ENCODE data around the gene PCSK6.

GRCh38 chr15:101533371-101534140 is 44.0 kb upstream of the PCSK6 start:
- no peak for TF ChIP-seq EZH2 (optimal IDR thresholded peaks at IDR 0.05; ENCODE audit: low read depth, low read length)
- TF ChIP-seq, protein P1, sequence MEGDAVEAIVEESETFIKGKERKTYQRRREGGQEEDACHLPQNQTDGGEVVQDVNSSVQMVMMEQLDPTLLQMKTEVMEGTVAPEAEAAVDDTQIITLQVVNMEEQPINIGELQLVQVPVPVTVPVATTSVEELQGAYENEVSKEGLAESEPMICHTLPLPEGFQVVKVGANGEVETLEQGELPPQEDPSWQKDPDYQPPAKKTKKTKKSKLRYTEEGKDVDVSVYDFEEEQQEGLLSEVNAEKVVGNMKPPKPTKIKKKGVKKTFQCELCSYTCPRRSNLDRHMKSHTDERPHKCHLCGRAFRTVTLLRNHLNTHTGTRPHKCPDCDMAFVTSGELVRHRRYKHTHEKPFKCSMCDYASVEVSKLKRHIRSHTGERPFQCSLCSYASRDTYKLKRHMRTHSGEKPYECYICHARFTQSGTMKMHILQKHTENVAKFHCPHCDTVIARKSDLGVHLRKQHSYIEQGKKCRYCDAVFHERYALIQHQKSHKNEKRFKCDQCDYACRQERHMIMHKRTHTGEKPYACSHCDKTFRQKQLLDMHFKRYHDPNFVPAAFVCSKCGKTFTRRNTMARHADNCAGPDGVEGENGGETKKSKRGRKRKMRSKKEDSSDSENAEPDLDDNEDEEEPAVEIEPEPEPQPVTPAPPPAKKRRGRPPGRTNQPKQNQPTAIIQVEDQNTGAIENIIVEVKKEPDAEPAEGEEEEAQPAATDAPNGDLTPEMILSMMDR (IDR thresholded peaks at IDR 0.05; ENCODE audit: low read length) = no peak
- no peak for TF ChIP-seq EZH2phosphoT487 (IDR thresholded peaks at IDR 0.05; ENCODE audit: low read length)

All from MM.1S (cell line).